Measurements from ENCODE around the gene CDH5.

CDH5 gene

GRCh38 chr16:66423177-66423576 lies 56.7 kb downstream of the CDH5 start:
- TF ChIP-seq FOXP2 (optimal IDR thresholded peaks at IDR 0.05; ENCODE audit: borderline replicate concordance, extremely low read depth, extremely low read length, insufficient read depth) (no peak), SIN3A (IDR thresholded peaks at IDR 0.05; ENCODE audit: borderline replicate concordance, insufficient read depth, low read length) (no peak), POLR2AphosphoS5 (IDR thresholded peaks at IDR 0.05; ENCODE audit: low read depth, low read length) (no peak), TAF1 (IDR thresholded peaks at IDR 0.05; ENCODE audit: borderline replicate concordance, insufficient read depth, low read length) (no peak)
- TF ChIP-seq, protein P1, sequence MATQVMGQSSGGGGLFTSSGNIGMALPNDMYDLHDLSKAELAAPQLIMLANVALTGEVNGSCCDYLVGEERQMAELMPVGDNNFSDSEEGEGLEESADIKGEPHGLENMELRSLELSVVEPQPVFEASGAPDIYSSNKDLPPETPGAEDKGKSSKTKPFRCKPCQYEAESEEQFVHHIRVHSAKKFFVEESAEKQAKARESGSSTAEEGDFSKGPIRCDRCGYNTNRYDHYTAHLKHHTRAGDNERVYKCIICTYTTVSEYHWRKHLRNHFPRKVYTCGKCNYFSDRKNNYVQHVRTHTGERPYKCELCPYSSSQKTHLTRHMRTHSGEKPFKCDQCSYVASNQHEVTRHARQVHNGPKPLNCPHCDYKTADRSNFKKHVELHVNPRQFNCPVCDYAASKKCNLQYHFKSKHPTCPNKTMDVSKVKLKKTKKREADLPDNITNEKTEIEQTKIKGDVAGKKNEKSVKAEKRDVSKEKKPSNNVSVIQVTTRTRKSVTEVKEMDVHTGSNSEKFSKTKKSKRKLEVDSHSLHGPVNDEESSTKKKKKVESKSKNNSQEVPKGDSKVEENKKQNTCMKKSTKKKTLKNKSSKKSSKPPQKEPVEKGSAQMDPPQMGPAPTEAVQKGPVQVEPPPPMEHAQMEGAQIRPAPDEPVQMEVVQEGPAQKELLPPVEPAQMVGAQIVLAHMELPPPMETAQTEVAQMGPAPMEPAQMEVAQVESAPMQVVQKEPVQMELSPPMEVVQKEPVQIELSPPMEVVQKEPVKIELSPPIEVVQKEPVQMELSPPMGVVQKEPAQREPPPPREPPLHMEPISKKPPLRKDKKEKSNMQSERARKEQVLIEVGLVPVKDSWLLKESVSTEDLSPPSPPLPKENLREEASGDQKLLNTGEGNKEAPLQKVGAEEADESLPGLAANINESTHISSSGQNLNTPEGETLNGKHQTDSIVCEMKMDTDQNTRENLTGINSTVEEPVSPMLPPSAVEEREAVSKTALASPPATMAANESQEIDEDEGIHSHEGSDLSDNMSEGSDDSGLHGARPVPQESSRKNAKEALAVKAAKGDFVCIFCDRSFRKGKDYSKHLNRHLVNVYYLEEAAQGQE (IDR thresholded peaks at IDR 0.05; ENCODE audit: insufficient read depth in 1 of 2, low read depth in 2 of 2, low read length in 2 of 2), result no peak

GRCh38 chr16:66425651-66426050 lies 59.2 kb downstream of the CDH5 start:
- TF ChIP-seq TAF1 (IDR thresholded peaks at IDR 0.05; ENCODE audit: borderline replicate concordance, insufficient read depth, low read length), result no peak
- TF ChIP-seq FOXP2 (optimal IDR thresholded peaks at IDR 0.05; ENCODE audit: borderline replicate concordance, extremely low read depth, extremely low read length, insufficient read depth), result no peak
- no peak for TF ChIP-seq SIN3A (IDR thresholded peaks at IDR 0.05; ENCODE audit: borderline replicate concordance, insufficient read depth, low read length)
- TF ChIP-seq, protein P1 (IDR thresholded peaks at IDR 0.05; ENCODE audit: insufficient read depth in 1 of 2, low read depth in 2 of 2, low read length in 2 of 2), result no peak
- TF ChIP-seq POLR2AphosphoS5 (IDR thresholded peaks at IDR 0.05; ENCODE audit: low read depth, low read length), result no peak

- TF ChIP-seq TAF1 (IDR thresholded peaks at IDR 0.05; ENCODE audit: borderline replicate concordance, insufficient read depth, low read length), result no peak
- TF ChIP-seq FOXP2 (optimal IDR thresholded peaks at IDR 0.05; ENCODE audit: borderline replicate concordance, extremely low read depth, extremely low read length, insufficient read depth), result no peak
- no peak for TF ChIP-seq POLR2AphosphoS5 (IDR thresholded peaks at IDR 0.05; ENCODE audit: low read depth, low read length)
- TF ChIP-seq SIN3A (IDR thresholded peaks at IDR 0.05; ENCODE audit: borderline replicate concordance, insufficient read depth, low read length), result no peak
- TF ChIP-seq, protein P1 (IDR thresholded peaks at IDR 0.05; ENCODE audit: insufficient read depth in 1 of 2, low read depth in 2 of 2, low read length in 2 of 2), result no peak
These were observed 59.9 kb downstream of the CDH5 start for GRCh38 chr16:66426112-66427035.

- no peak for TF ChIP-seq SIN3A (IDR thresholded peaks at IDR 0.05; ENCODE audit: borderline replicate concordance, insufficient read depth, low read length)
- TF ChIP-seq, protein P1 (IDR thresholded peaks at IDR 0.05; ENCODE audit: insufficient read depth in 1 of 2, low read depth in 2 of 2, low read length in 2 of 2), result no peak
- TF ChIP-seq TAF1 (IDR thresholded peaks at IDR 0.05; ENCODE audit: borderline replicate concordance, insufficient read depth, low read length), result no peak
- TF ChIP-seq FOXP2 (optimal IDR thresholded peaks at IDR 0.05; ENCODE audit: borderline replicate concordance, extremely low read depth, extremely low read length, insufficient read depth), result no peak
- TF ChIP-seq POLR2AphosphoS5 (IDR thresholded peaks at IDR 0.05; ENCODE audit: low read depth, low read length), result no peak
These were observed 60.8 kb downstream of the CDH5 start, which contains the start of gene BEAN1 for GRCh38 chr16:66427036-66427860. TSS of gene BEAN1 (plus strand) at chr16:66427295. CDS start at chr16:66437677, 10,382 bp downstream.

Data from PFSK-1 (cell line).